Tibial nerve (tissue), 3 donors: ENCODE results near the gene GCK.

Source experiments
- POLR2A ChIP-seq, 2 donors: fragments of 450-650 bp; IDR thresholded peaks; one replicate each; pipeline ENCODE4 v1.6.1; 2017; ENCODE audit warnings: antibody characterized with exemption in 2 of 2, mild to moderate bottlenecking in 2 of 2, moderate library complexity in 2 of 2
- TF ChIP-seq, protein P1 (sequence below), 5 experiments: fragments of 200-600 bp in 3 of 5; fragments of 450-650 bp in 2 of 5; sonication (generic) in 3 of 5; IDR thresholded peaks; one replicate each; pipeline ENCODE4 v1.5.1; 2016 to 2019; ENCODE audit warnings: antibody characterized with exemption in 5 of 5, mild to moderate bottlenecking in 3 of 5, moderate library complexity in 2 of 5

DNA sequence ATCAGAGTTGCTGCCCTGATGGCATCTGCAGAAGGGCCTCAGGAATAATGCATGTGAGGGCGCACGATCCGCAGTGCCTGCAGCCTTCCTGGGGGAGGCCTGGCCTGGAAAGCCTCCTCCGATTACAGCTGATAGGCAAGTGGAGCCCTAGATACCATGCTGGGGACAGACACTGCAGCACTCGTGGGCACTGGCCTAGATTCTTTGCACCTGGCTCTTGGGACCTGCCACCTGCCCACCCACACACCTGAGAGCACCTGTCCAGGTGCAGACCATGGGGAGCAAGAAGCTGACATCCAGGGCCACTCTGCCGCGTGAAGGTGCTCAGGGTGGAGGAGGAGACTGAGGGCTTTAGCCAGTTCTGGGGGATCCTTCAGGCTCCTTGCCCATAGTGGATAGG lies 26.3 kb upstream of the GCK start:
- TF ChIP-seq, protein P1, sequence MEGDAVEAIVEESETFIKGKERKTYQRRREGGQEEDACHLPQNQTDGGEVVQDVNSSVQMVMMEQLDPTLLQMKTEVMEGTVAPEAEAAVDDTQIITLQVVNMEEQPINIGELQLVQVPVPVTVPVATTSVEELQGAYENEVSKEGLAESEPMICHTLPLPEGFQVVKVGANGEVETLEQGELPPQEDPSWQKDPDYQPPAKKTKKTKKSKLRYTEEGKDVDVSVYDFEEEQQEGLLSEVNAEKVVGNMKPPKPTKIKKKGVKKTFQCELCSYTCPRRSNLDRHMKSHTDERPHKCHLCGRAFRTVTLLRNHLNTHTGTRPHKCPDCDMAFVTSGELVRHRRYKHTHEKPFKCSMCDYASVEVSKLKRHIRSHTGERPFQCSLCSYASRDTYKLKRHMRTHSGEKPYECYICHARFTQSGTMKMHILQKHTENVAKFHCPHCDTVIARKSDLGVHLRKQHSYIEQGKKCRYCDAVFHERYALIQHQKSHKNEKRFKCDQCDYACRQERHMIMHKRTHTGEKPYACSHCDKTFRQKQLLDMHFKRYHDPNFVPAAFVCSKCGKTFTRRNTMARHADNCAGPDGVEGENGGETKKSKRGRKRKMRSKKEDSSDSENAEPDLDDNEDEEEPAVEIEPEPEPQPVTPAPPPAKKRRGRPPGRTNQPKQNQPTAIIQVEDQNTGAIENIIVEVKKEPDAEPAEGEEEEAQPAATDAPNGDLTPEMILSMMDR (IDR thresholded peaks at IDR 0.05): no peak
- no peak for TF ChIP-seq POLR2A (IDR thresholded peaks at IDR 0.05)
